Mesenteric fat pad (tissue), 1 donor: ENCODE results near the gene EGR1. TPM values are rescaled to one million over a fixed set of nuclear protein-coding genes. Genes with fewer than 3 reads are reported as not detected.
A peak's percentile ranks its signal among the peaks of the same experiment; 100 is the strongest.

Experiments used
- DNase-seq: peaks from one replicate; pipeline ENCODE4 v3.0.0-alpha.2; 2020; ENCODE audit warnings: low spot score
- total RNA-seq: library from RNA; stranded (reverse); fragmentation: NEBNext Ultra II Directional; extraction: Animal tissue kit (Norgen Biotek cat#: 25700); gene quantifications from one replicate; pipeline ENCODE4 v1.2.1, GENCODE V29; 2021
- donor health status: DM: yes; HTN: yes; CAD: no.

Gene EGR1
- total RNA-seq, 1 donor from 2014 or later: 639 TPM

- no peak for DNase-seq
Observed at GRCh38 chr5:138452720-138453119, 12.6 kb upstream of the EGR1 start.

GRCh38 chr5:138453590-138453989, 11.7 kb upstream of the EGR1 start:
- no peak for DNase-seq

DNA sequence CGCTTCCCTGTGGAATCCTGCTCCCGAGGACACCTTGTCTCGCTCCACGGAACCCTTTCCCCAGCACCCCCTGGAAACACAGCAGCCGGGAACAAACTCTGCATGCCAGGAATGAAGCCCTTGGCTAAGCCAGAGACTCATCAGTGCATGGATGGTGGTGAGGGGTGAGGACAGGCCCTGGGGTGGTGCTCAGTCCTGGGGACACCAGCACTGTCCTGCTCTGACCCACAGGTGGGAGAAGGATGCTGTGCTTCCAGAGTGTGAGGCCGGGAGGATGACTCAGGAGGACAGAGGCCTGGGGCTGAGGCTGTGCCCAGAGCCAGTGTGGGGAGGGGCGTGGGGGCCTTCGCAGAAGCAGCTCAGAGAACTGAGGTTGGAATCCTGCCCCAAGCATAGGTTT, 11.2 kb upstream of the EGR1 start:
- DNase-seq: no peak

DNA sequence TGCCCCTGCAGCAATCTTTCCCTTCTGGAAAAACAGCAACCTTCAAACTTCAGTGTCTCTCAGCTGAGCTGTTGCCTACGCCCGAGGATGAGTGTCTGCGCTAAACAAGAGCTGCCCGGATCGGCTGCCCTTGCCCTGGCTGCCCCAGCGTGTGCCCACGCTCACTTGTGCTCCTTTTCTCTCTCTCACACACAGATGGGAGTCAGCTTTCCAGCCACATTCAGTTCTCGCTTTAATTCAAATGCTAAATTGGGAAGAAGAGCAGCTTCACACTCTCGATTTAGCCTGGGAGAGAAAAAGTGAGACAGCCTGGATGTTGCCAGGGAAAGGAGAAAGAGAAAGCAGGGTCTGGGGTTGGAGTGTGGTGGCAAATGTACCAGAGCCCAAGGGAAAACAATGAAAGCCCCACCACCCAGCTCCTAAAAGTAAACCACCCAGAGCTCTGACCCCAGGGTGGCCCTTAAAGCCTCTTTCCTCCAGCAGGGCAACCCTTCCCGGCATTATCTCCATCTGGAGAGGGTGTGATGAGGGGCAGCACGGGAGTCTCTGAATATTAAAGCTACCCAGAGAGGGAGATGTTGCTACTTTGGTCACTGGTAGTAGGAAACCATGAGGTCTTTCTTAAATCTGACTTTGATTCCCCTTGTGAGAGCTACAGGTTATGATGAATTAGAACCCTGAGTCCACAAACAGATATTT, 9.9 kb upstream of the EGR1 start:
- no peak for DNase-seq

GRCh38 chr5:138457531-138458275, 7.6 kb upstream of the EGR1 start:
- no peak for DNase-seq

GRCh38 chr5:138458384-138458783, 6.9 kb upstream of the EGR1 start:
- DNase-seq: no peak

DNA sequence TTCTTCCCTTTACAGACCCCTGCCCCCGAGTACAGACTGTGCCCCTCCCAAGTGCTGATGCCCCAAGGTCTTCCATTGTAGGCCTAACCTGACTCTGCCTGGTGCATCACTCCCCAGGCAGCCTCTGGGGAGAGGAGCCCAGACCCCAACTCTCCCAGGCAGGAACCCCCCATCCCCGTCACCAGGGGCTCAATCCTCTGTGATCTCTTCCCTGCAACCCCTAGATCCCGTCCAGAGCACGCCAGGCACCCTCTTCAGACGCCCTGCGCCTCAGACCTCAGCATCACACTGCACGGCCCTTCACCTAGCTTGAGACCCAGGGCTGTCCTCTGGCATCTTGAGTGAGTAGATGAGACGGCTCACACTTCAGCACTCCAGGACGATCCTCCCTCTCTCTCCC, 6.4 kb upstream of the EGR1 start:
- no peak for DNase-seq

- no peak for DNase-seq
Observed at GRCh38 chr5:138459311-138459933, 5.9 kb upstream of the EGR1 start.

DNA sequence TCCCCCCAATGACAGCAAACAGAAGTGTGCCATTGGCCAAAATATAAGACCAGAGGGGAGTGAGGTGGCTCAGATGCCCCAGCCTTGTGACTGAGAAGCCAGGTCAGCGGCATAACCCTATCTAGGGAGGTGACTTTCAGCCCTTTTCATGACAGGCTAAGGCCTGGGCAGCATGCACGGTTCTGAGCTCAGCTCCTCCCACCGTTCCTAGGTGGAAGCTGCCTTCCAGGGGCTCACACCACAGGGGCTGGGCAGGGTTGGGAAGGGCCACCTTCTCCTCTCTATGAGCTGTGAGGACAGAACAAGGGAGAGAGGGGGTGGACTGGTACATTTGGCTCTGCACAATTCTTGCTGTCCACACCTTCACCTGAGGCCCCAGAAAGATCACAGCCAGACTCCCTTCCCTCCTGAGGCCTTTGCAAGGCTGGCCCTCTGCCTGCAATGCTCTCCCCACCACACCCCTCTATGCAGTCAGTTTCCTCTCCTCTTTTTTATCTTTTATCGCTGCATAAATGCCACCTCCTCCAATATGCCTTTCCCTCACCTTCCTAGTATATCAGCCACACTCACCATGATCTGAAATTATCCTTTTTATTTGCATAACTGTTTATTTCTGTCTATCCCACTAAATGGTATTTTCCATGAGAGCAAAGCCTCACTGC, 5.1 kb upstream of the EGR1 start:
- no peak for DNase-seq

DNA sequence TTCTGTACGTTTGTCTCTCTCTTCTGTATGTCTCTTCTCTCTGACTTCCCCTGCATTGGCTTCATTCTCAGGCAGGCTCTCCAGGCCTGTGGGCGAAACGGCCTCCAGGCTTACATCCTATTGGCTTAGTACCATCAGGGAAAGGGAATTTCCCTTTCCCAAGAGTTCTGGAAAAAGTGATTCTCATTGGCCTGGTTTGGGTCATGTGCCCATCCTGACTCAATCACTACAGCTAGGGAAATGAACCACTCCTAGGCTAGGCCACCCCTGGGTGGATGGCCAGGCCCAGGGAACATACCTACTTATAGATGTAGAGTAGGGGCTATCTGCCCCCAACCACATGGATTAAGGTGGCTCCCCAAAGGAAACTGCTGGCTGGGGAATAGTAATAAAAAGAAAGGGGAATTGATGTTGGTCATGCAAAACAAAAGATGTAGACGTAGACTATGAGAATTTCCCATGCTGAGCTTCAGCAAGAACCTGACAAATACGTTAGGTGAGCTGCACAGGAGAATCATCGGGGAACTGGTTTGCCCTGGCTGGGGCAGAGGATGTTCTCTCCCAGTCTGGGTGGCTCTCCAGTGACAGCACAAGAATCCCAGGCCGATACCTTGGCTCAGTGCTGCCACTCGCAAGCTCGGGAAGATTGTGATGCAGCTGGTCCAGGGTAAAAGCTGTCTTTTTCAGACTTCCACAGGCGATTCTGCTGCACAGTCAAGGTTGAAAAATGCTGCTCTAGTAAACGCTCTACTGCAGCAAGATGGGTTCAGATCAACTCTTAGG, 3.7 kb upstream of the EGR1 start:
- no peak for DNase-seq

GRCh38 chr5:138463419-138464007, 1.8 kb upstream of the EGR1 start:
- no peak for DNase-seq

DNA sequence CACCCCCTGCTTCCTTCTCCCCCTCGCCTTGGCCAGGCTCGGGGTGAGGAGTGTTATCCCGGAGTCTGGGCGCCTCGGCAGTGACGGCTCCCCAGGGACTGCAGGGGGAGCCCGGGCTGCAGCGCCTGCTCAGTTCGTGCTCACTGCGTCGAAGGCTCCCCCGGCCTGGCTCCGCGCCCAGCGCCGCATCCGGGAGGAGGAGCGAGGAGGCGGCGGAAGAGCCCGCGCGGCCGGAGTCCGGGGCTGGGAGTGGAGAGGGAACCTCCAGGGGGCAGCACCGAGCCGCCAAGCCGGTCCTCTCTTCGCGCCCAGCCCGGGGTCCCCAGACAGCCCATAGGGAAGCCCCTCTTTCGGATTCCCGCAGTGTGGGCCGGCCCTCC, 1.3 kb upstream of the EGR1 start:
- peak; percentile 100 for DNase-seq

DNA sequence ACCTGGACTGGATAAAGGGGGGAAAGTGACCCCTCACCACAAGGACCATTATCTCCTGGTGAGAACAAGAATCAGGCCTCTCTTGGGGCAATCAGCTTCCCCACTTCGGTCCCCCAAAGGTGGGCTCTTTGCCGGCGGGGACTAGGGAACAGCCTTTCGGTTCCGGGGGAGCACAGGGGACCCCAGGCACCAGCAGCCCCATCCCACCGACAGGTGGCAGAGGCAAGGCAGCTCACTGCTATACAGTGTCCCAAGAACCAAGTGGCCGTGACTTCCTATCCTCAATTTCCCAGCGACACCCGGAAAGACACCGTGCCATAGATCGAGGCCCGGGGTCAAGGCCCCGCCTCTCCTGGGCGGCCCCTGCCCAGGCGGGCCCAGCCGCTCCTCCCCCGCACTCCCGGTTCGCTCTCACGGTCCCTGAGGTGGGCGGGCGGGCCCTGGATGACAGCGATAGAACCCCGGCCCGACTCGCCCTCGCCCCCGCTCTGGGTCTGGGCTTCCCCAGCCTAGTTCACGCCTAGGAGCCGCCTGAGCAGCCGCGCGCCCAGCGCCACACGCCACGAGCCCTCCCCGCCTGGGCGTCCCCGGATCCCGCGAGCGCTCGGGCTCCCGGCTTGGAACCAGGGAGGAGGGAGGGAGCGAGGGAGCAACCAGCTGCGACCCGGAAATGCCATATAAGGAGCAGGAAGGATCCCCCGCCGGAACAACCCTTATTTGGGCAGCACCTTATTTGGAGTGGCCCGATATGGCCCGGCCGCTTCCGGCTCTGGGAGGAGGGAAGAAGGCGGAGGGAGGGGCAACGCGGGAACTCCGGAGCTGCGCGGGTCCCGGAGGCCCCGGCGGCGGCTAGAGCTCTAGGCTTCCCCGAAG, 655 bp upstream of the EGR1 start:
- DNase-seq: peak; percentile 99

DNA sequence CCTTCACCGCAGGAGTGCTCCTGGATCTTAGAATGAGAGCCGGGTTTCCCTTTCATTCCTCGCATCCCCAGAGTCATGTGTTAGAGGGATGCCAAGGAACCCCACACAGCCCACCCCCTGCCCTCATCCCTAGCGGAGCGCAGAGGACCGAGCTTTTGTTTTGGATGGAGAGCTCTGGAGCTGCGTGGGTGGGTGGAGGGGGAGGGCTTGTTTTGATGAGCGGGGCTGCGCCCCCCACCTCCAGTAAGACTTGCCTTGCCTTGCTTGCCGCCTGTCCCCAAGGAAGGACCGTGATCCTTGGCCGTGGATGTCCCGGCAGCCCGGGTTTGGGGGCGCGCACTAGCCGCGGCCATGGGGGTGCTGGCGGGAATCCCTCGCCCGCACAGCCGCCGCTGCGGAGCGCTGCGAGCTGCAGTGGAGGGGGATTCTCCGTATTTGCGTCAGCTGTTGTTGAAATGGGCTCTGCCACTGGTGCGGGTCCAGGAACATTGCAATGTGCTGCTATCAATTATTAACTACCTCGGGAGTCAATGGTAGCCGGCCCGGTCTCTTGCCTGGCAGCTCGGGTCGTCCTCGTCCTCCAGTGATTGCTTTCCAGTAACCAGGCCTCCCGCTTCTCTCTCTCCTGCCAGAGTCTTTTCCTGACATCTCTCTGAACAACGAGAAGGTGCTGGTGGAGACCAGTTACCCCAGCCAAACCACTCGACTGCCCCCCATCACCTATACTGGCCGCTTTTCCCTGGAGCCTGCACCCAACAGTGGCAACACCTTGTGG, 1.0 kb downstream of the EGR1 start:
- DNase-seq: no peak

DNA sequence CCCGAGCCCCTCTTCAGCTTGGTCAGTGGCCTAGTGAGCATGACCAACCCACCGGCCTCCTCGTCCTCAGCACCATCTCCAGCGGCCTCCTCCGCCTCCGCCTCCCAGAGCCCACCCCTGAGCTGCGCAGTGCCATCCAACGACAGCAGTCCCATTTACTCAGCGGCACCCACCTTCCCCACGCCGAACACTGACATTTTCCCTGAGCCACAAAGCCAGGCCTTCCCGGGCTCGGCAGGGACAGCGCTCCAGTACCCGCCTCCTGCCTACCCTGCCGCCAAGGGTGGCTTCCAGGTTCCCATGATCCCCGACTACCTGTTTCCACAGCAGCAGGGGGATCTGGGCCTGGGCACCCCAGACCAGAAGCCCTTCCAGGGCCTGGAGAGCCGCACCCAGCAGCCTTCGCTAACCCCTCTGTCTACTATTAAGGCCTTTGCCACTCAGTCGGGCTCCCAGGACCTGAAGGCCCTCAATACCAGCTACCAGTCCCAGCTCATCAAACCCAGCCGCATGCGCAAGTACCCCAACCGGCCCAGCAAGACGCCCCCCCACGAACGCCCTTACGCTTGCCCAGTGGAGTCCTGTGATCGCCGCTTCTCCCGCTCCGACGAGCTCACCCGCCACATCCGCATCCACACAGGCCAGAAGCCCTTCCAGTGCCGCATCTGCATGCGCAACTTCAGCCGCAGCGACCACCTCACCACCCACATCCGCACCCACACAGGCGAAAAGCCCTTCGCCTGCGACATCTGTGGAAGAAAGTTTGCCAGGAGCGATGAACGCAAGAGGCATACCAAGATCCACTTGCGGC, 1.8 kb downstream of the EGR1 start:
- no peak for DNase-seq

GRCh38 chr5:138467711-138468132, 2.4 kb downstream of the EGR1 start:
- no peak for DNase-seq

GRCh38 chr5:138468133-138468965, 3.1 kb downstream of the EGR1 start:
- no peak for DNase-seq
